Activated CD8-positive, alpha-beta memory T cell treated with anti-CD3 and anti-CD28 coated beads for 1 hour (primary cell): ENCODE results near the gene DKK3.

Experiments used
- DNase-seq, 2 donors: peaks; one replicate each; pipeline ENCODE4 v3.0.0-alpha.2; 2020; ENCODE audit warnings: low read depth in 1 of 2; ENCODE audit errors: extremely low read depth in 1 of 2

The DKK3 gene

GRCh38 chr11:11948242-11948947, 60.0 kb downstream of the DKK3 start:
- DNase-seq = no peak

DNA sequence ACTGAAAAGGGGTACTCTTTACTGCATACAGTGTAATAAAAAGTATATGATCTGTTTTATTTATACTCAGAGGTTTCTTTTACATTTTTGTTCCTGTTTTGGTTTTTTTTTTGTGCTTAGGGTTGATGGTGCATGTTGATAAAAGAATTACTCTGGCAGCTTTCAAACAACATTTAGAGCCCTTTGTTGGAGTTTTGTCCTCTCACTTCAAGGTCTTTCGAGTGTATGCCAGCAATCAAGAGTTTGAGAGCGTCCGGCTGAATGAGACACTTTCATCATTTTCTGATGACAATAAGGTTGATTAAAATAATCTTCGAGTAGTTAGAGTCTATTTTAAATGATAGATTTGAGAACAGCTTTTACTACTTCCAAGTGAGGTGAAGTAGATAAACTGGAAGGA, 60.6 kb downstream of the DKK3 start:
- no peak for DNase-seq

DNA sequence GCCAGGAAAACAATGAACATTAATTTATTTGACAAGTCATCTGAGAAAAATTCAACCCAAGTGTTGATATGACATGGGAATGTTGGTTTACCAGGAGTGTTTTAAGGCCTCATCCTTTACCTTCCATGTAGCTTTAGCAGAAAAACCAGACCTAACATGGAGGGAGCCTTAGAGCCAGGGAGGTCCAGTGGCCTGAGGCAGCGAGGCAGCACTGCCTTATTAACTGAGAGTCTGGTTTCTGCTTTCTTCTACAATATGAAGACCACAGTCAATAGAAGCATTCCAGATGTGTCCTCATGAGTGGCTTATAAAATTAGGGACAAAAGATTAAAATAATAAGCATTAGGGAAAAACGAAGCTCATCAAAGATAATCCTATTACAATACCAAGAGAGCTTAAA, 61.5 kb downstream of the DKK3 start:
- DNase-seq = no peak

- DNase-seq = no peak
Observed at GRCh38 chr11:11946180-11946579, 62.2 kb downstream of the DKK3 start.

- no peak for DNase-seq
Observed at GRCh38 chr11:11944444-11944843, 64.0 kb downstream of the DKK3 start.

- no peak for DNase-seq
Observed at GRCh38 chr11:11942668-11943067, 65.8 kb downstream of the DKK3 start.

- no peak for DNase-seq
Observed at GRCh38 chr11:11940551-11940950, 67.9 kb downstream of the DKK3 start.

GRCh38 chr11:11937957-11938356, 70.5 kb downstream of the DKK3 start:
- no peak for DNase-seq

GRCh38 chr11:11937433-11937832, 71.0 kb downstream of the DKK3 start:
- no peak for DNase-seq

DNA sequence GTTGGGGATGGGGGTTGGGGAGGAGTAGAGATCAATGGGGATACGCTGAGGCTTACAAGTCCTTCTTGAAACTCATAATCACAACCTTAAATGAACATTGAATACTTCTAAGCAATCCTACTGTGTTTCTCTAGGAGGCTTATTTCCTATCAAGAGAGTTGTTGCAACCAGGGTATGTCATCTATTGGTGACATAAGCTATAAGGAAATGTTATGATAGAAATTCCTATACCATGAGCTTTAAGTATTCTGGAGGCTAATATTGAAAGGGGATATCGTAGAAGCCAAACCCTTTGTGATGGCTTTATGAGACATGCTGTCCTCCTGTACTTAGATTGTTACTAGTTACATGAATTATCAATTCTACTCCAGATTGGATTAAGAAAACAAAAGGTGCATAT, 72.9 kb downstream of the DKK3 start:
- no peak for DNase-seq

- DNase-seq = no peak
Observed at GRCh38 chr11:11931461-11932055, 76.9 kb downstream of the DKK3 start.

GRCh38 chr11:11929920-11930319, 78.5 kb downstream of the DKK3 start:
- DNase-seq = no peak

DNA sequence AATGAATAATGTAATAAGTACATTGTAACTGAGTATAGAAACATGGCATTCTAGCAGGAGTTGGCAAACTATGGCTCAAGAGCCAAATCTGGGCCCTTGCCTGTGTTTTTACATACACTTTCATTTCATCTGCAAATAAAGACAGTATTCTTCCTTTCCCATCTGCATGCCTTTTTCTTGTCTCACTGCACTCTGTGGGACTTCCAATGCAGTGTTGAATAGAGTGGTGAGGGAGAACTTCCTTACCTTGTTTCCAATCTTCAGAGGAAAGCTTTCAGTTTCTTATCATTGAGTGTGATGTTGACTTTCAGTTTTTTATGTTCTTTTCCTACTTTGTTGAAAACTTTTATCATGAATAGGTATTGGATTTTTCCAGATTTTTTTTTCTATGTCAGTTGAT, 84.6 kb downstream of the DKK3 start:
- no peak for DNase-seq

- no peak for DNase-seq
Observed at GRCh38 chr11:11916981-11917399, 91.4 kb downstream of the DKK3 start.

GRCh38 chr11:11915625-11916024, 92.8 kb downstream of the DKK3 start:
- no peak for DNase-seq

GRCh38 chr11:11913395-11913794, 95.0 kb downstream of the DKK3 start:
- DNase-seq = no peak
